Effector CD8-positive, alpha-beta T cell (primary cell): ENCODE measurements around the gene TMEM86A.

ENCODE experiments used
- DNase-seq: peaks from one replicate; lab custom pipeline; 2025; lab: John Stamatoyannopoulos, UW

Gene TMEM86A

DNA sequence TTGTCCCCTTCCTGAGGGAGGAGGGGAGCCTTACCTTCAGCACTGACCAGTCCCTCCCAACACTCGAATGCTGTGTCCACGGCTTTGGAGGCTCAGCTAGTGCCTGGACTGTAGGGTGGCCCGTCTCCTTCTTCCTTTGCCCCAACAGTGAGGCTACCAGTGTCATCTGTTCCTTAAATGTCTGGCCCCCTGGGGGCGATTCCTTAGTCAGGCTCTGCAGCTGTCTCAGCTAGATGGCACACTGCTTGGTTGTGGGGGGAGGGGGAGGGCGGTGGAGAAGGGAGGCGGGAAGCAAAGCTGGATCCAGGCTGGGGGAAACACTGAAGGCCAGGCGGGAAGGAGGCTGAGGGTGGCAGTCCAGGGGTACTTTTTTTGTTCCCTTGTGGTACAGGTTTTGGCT, 27.5 kb downstream of the TMEM86A start, which contains the start of gene IGSF22:
Gene IGSF22 (minus strand): TSS at position 149 of the 400 bp plus-strand sequence. CDS start 1,952 bp downstream, outside the sequence.
- DNase-seq = no peak

GRCh38 chr11:18727479-18728236, 29.1 kb downstream of the TMEM86A start:
- peak; percentile 26 for DNase-seq

GRCh38 chr11:18728658-18729057, 30.1 kb downstream of the TMEM86A start:
- no peak for DNase-seq

- no peak for DNase-seq
Measured at GRCh38 chr11:18729426-18729825, 30.8 kb downstream of the TMEM86A start.

DNA sequence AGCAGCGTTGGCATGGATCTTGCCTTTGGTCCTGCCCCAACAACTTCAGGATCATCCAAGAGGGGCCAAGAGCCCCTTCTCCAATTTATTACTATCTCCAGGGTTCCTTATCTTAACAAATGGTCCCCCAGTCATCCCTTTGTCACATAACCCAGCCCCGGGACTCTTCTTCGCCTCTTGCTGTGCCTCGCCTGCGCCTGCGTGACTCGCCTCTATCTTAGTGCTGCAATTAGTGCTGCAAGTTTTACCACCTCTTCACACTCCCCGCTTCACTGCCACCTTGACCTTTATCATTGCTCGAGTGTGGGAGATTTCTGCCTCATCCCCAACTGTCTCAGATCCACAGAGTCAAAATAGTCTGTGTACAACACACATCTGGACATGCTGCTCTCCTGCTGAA, 31.4 kb downstream of the TMEM86A start:
- no peak for DNase-seq

DNA sequence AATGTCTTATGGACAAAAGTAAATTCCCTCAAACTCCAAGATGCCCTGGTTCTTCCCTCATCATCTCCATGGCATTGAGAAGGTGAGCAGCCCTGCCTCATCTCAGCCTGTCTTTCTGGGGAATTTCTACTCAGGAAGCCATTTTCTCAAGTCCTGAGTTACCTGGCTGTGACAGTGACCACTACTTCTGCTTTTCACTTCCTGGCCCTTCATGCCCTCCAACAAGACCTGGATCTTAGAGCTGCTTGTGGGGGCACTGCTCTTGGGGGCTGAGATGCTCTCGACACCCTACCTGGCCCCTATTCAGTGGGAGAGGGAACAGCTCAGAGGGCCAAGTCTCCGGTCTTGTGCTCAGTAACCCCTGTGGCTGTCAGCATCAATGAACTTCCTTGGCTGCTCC, 32.9 kb downstream of the TMEM86A start:
- DNase-seq = no peak

- DNase-seq = peak; percentile 59
Measured at GRCh38 chr11:18731949-18732821, 33.6 kb downstream of the TMEM86A start.

DNA sequence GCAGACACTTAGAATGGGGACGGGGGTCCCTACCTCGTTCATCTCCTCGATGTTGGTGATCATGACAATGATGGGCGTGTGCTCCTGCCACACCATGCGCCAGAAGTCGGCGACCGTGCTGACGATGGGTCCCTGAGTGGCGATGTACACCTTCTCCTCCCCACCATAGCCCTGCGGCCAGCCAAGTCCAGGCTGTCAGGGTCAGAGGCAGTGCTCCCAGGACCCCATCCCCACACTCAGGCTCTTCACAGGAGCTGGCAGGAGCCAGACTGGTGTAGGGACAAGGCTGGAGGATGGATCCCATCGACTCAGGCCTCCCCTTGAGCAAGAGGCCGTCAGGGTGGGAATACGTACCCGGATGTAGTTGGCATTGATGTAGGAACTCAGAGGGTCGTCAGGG, 34.6 kb downstream of the TMEM86A start:
- DNase-seq = no peak

DNA sequence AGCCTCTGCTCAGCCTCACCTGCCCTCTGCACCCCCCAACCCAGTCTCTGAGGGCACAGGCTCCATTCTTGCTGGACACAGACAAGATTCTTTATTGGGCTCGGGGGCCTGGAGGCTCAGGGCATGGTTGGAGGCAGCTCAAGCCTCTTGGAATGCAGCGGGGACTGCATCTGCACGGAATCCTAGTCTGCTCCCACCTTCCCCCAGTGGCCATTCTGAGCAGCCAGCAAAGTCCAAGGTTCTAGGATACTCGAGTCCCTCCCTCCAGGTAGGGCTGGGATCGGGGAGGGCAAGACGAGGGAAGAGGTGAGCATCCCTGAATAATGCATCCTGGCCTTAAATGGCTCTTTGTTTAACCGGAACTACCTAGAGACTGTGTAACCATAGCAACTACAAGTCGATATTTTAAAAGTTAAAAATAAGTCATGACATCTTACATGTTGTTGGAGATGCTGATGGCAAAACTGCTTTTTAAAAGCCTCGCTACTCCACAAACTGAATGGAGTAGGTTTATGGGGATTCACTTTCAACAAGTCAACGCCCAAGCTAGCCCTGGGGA, 38.1 kb downstream of the TMEM86A start:
- no peak for DNase-seq

DNA sequence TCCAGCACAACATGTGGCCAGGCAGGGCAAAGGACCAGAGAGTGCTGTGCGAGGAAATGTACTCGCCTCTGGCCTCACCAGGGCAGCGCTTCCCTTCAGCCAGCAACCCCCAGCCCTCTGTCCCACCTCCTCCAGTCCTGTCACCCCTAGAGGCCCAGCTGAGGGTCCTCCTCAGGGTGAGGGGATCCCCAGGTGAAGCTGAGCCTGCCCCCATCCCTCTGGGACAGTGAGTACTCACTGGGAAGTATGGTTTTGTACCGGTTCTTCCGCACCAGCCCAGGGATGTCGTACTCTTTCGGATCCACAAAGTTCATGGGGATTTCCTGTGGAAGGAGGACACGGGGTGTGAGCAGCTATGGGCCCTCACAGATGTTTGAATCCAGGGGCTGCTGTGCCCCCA, 39.1 kb downstream of the TMEM86A start:
- DNase-seq = no peak

- no peak for DNase-seq
Measured at GRCh38 chr11:18739685-18740084, 41.1 kb downstream of the TMEM86A start.

- no peak for DNase-seq
Measured at GRCh38 chr11:18741783-18742182, 43.2 kb downstream of the TMEM86A start.

GRCh38 chr11:18743365-18743764, 44.8 kb downstream of the TMEM86A start:
- no peak for DNase-seq

DNA sequence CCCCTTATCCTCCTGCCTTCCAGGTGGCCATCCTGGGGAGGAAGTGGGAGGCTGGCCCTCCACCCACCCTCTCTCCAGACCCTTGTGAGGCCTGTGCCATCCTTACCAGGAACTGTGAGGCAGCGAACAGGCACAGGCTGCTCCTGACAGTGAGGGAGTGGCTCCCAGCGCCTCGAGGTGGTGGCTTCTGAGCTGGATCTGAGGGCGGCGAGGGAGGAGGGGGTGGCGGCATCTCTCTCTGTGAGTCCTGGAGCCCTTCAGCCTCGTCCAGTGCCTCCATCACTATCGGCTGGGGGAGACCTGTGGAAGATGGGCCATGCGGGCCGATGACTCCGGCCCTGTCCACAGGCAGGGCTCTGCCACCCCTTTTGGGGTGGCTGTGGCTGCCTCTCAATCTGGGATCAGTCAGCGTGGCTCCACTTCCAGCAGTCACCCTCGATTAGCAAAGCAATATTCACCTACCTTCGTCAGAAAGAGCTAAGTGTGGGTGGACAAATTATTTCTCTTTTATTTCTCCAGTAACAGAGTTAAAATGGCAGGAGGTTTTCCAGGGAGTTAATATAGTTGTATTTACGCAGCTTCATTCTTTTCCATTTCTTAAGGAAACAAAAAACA, 45.4 kb downstream of the TMEM86A start:
- no peak for DNase-seq

- DNase-seq = no peak
Measured at GRCh38 chr11:18745251-18745650, 46.7 kb downstream of the TMEM86A start.

GRCh38 chr11:18748766-18749365, 50.3 kb downstream of the TMEM86A start:
- peak; percentile 6 for DNase-seq

DNA sequence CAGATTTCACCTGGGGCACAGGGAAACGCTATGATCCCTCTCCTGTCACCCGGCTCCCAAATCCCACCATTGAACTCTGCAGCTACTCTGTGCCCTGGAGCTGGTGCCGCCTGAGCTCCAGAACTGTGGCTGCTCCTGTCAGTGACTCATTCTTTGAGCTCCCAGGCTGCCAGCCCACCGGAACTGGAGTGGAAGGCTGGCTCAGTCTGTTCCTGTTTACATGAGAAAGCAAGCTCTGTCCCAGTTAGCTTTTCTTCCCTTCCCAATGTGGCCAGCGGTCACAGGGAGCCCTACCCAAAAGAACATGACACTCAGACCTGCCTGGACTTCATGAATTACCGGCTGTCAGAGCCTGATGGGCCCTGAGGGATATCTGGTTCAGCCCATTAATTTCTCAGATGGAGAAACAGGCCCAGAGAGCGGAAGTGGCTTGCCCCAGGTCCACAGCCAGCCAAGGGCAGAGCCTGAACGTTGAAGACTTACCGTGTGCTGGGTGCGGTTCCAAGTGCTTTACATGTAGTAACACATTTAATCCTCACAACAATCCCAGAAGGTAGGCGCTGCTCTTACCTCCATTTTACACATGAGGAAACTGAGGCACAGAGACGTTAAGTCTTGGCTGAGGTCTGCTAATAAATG, 51.2 kb downstream of the TMEM86A start:
- DNase-seq = no peak

- no peak for DNase-seq
Measured at GRCh38 chr11:18750944-18751343, 52.4 kb downstream of the TMEM86A start.

- DNase-seq = no peak
Measured at GRCh38 chr11:18752502-18752901, 53.9 kb downstream of the TMEM86A start.

GRCh38 chr11:18754308-18754707, 55.7 kb downstream of the TMEM86A start:
- no peak for DNase-seq
